Body of pancreas (tissue), 4 donors: ENCODE results near the gene FLII.

Experiments
- POLR2A ChIP-seq, 3 donors: fragments of 450-650 bp; IDR thresholded peaks; one replicate each; pipeline ENCODE4 v1.6.1; 2016; ENCODE audit warnings: antibody characterized with exemption in 3 of 3, mild to moderate bottlenecking in 2 of 3
- TF ChIP-seq, protein P1 (sequence below), 7 experiments: fragments of 450-650 bp in 4 of 7; fragments of 200-600 bp in 3 of 7; sonication (generic) in 3 of 7; IDR thresholded peaks; one replicate each; pipeline ENCODE4 v1.5.1; 2016 to 2019; ENCODE audit warnings: antibody characterized with exemption in 7 of 7

GRCh38 chr17:18238299-18238698 lies 20.2 kb downstream of the FLII start:
- no peak for TF ChIP-seq POLR2A (IDR thresholded peaks at IDR 0.05)
- TF ChIP-seq, protein P1, sequence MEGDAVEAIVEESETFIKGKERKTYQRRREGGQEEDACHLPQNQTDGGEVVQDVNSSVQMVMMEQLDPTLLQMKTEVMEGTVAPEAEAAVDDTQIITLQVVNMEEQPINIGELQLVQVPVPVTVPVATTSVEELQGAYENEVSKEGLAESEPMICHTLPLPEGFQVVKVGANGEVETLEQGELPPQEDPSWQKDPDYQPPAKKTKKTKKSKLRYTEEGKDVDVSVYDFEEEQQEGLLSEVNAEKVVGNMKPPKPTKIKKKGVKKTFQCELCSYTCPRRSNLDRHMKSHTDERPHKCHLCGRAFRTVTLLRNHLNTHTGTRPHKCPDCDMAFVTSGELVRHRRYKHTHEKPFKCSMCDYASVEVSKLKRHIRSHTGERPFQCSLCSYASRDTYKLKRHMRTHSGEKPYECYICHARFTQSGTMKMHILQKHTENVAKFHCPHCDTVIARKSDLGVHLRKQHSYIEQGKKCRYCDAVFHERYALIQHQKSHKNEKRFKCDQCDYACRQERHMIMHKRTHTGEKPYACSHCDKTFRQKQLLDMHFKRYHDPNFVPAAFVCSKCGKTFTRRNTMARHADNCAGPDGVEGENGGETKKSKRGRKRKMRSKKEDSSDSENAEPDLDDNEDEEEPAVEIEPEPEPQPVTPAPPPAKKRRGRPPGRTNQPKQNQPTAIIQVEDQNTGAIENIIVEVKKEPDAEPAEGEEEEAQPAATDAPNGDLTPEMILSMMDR (IDR thresholded peaks at IDR 0.05) = no peak
